Activated B cell treated with CpG ODN at 0.5 μM for 24 hours (primary cell): ENCODE data around the gene GFRA4. TPM values are rescaled to one million over a fixed set of nuclear protein-coding genes. Genes with fewer than 3 reads are reported as not detected.

ENCODE experiments used
- ATAC-seq: fragments of 200-7000 bp; cut with Tn5 transposase; one replicate; pipeline ENCODE4 v1.10.0; 2021; ENCODE audit warnings: low read depth, mild to moderate bottlenecking, moderate library complexity
- CTCF ChIA-PET: fragments of 350-600 bp; sonication (Branson Sonifier 250); formaldehyde crosslinking; loops from one replicate; lab custom pipeline; 2021; ENCODE audit warnings: antibody characterized with exemption; lab: Charles Lee
- POLR2A ChIA-PET: fragments of 350-600 bp; sonication (Branson Sonifier 250); formaldehyde crosslinking; loops from one replicate; lab custom pipeline; 2021; ENCODE audit warnings: antibody characterized with exemption; lab: Charles Lee
- DNase-seq: peaks from one replicate; pipeline ENCODE4 v3.0.0; 2022
- H3K27ac Mint-ChIP-seq: one replicate; pipeline ENCODE4 v1.8.0; 2020; ENCODE audit warnings: mixed read lengths
- H3K27me3 Mint-ChIP-seq: one replicate; pipeline ENCODE4 v1.8.0; 2021; ENCODE audit warnings: mixed read lengths
- H3K36me3 Mint-ChIP-seq: one replicate; pipeline ENCODE4 v1.8.0; 2021; ENCODE audit warnings: low read depth, mixed read lengths
- H3K4me1 Mint-ChIP-seq: one replicate; pipeline ENCODE4 v1.8.0; 2021; ENCODE audit warnings: mixed read lengths
- H3K4me3 Mint-ChIP-seq: one replicate; pipeline ENCODE4 v1.8.0; 2020; ENCODE audit warnings: mild to moderate bottlenecking, mixed read lengths
- H3K9me3 Mint-ChIP-seq: one replicate; pipeline ENCODE4 v1.8.0; 2020; ENCODE audit warnings: mixed read lengths
- CTCF ChIP-seq: fragments of 200-600 bp; IDR thresholded peaks from one replicate; pipeline ENCODE4 v1.8.0; 2022; ENCODE audit warnings: antibody characterized with exemption, mild to moderate bottlenecking
- intact Hi-C: fragments of 100-400 bp; cut with micrococcal nuclease; formaldehyde crosslinking; loops from one replicate; pipeline ENCODE4 v1.15.1; 2024
- total RNA-seq: library from RNA; stranded (reverse); gene quantifications from 2 replicates; pipeline ENCODE4 v1.2.3, GENCODE V29; 2022

The GFRA4 gene
- total RNA-seq, 1 donor from 2014 or later, result not detected

GRCh38 chr20:3633913-3634478 is 29.2 kb downstream of the GFRA4 start:
- no peak overlapping the region for H3K4me3 Mint-ChIP-seq
- H3K27ac Mint-ChIP-seq, result no peak overlapping the region
- ATAC-seq, result no peak
- no peaks in the 10 kb centered on the region for H3K9me3 Mint-ChIP-seq
- no peaks in the 10 kb centered on the region for H3K27me3 Mint-ChIP-seq
- CTCF ChIA-PET, result no interaction called here
- peaks cover 25% of the 10 kb centered on the region for H3K36me3 Mint-ChIP-seq
- no peaks in the 10 kb centered on the region for H3K4me1 Mint-ChIP-seq
- no peak for TF ChIP-seq CTCF
- DNase-seq, result no peak
- intact Hi-C loops, result no loop called here
- POLR2A ChIA-PET, result no interaction called here

GRCh38 chr20:3632311-3633004 is 30.7 kb downstream of the GFRA4 start:
- H3K9me3 Mint-ChIP-seq, result no peaks in the 10 kb centered on the region
- CTCF ChIA-PET, result no interaction called here
- H3K4me3 Mint-ChIP-seq, result no peak overlapping the region
- intact Hi-C loops, result no loop called here
- H3K36me3 Mint-ChIP-seq, result peaks cover 27% of the 10 kb centered on the region
- no peaks in the 10 kb centered on the region for H3K4me1 Mint-ChIP-seq
- H3K27ac Mint-ChIP-seq, result no peak overlapping the region
- no peak for TF ChIP-seq CTCF
- POLR2A ChIA-PET, result no interaction called here
- ATAC-seq (no peak), DNase-seq (no peak)
- no peaks in the 10 kb centered on the region for H3K27me3 Mint-ChIP-seq

DNA sequence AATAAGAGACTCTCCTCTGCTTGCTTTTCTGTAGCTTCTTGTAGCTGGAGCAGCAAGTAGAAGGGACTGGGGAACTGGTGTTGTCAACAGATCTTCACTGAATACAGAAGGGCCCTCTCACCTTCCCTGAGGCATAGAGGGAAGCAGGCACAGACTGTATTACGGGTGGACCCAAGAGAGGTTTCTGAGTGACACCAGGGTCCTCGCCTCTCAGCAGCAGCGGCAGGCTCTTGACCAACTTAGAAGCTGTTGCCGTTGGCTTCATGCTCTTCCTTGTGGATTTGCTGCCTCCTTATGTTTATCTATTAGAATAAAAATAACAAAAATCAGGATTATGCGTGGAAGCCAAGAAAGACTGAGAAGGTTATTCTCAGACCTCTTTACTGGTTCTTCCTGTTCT is 31.7 kb downstream of the GFRA4 start:
- CTCF ChIA-PET, result no interaction called here
- POLR2A ChIA-PET, result no interaction called here
- no peak overlapping the region for H3K4me3 Mint-ChIP-seq

DNA sequence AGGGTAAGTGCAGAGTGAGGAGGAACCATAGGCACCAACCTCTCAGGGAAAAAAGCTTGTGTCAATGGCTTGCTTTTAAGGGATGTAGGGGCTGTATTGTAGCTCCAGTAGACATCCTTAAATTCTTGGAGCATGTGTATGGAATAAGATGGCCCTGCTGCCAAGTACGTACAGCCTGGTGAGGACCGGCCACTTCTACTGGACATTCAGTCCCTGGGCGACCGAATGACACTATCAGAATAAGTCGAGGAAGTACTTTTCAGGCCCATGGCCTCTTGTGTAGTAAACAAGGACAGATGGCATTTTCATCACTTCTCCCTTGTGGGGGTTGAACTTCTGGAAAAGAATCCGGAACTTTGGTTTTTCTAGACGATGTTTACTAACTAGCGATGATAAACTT is 32.8 kb downstream of the GFRA4 start:
- CTCF ChIA-PET, result no interaction called here

More for the DNA sequence above, 31.7 kb downstream of the GFRA4 start:
- no peak for ATAC-seq
- DNase-seq, result no peak
- Mint-ChIP-seq H3K4me1 (no peaks in the 10 kb centered on the region), H3K27ac (no peak overlapping the region), H3K9me3 (no peaks in the 10 kb centered on the region), H3K36me3 (peaks cover 32% of the 10 kb centered on the region), H3K27me3 (no peaks in the 10 kb centered on the region)
- no peak for TF ChIP-seq CTCF
- intact Hi-C loops, result no loop called here

More for the DNA sequence above, 32.8 kb downstream of the GFRA4 start:
- POLR2A ChIA-PET, result interaction anchor here (0.6 kb wide), 1 partner anchor 74 kb away, joined by 3 read pairs; no protein-coding TSS in a partner anchor
- intact Hi-C loops, result no loop called here
- H3K27me3 Mint-ChIP-seq, result no peaks in the 10 kb centered on the region
- no peak overlapping the region for H3K27ac Mint-ChIP-seq
- H3K4me3 Mint-ChIP-seq, result no peak overlapping the region
- no peak for DNase-seq
- no peaks in the 10 kb centered on the region for H3K4me1 Mint-ChIP-seq
- H3K36me3 Mint-ChIP-seq, result peaks cover 36% of the 10 kb centered on the region
- no peak for ATAC-seq
- no peak for TF ChIP-seq CTCF
- H3K9me3 Mint-ChIP-seq, result no peaks in the 10 kb centered on the region
